SKM-1 (cell line): ENCODE results near the gene PSPC1.

Experiments used
- DNase-seq: peaks from one replicate; lab custom pipeline; 2025; ENCODE audit not compliant: unreplicated experiment; lab: John Stamatoyannopoulos, UW

The PSPC1 gene

DNA sequence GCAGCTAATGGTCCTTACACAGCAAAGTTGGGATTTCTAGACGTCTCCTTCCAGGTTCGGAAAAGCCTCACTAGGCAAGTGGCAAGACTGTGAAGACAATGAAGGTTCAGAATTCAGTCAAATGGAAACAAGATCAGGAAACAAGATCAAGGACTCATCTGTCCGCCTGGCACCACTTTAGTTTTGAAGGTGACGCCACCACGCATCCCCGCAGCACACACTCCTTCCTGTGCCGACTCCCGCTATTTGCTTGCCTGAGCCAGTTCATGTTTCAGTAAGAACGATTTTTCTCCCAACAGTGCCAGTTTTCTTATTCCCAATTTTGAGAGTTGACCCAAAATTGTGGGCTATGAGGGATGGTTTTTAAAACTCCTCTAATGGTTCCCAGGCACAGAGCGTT is 107.8 kb downstream of the PSPC1 start:
- no peak for DNase-seq

DNA sequence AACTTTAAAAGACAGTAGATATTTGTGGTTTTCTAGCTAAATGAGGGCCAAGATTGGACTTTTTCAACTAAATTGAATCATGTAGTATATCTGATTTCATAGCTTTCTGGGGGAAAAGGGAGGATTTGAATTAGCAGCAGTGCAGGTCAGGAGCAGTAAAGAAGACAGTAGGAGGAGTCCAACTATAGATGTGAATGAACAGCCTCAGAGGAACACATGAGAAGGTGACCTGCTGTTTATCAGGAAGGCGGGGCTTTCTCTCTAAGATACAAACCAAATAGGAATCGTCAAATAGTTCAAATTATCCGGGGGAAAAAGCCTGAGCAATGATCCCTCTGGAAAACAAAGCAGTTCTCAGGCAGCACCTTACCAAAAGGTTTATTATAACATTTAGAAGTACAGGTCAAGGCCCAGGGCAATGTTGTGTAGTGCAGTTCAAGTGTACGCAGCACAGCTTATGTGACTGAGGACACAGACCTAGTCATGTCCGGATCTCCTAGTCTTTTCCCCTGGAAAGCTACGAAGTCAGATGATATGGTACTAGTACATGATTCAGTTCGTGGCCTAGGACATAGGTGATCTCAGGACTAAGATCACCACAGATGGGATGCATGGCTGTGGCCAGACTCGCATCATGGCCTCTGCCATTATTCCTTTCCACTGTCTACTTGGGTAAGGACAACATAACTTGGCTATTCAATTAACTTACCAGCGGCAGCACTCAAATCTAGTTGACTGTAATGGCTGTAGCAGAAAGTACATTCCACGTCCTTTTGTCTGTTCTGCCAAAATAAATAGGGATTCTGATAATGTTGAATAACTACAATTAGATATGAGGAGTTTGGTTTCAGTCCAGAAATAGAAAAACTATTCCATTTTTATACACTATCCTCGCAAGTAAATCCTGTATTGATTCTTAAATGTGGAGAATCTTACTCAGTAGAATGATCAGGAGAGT is 109.0 kb downstream of the PSPC1 start:
- DNase-seq, result no peak

DNA sequence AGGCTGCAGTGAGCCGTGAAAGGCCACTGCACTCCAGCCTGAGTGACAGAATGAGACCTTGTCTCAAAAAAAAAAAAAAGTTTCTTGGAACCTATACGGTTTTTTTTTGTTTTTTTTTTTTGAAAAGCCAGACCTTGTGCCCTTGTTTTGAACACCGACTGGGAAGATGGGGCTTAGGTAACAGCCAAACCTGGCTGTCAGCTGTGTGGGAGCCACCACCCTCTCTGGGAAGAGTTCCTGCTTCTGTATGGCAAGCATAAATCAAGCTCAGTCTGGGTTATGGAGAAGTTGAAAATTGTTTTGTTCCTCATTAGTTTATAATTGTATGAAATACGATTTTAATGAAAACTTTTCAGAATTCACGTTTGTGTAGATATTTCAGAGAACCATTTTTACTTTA is 109.8 kb downstream of the PSPC1 start:
- DNase-seq, result no peak

DNA sequence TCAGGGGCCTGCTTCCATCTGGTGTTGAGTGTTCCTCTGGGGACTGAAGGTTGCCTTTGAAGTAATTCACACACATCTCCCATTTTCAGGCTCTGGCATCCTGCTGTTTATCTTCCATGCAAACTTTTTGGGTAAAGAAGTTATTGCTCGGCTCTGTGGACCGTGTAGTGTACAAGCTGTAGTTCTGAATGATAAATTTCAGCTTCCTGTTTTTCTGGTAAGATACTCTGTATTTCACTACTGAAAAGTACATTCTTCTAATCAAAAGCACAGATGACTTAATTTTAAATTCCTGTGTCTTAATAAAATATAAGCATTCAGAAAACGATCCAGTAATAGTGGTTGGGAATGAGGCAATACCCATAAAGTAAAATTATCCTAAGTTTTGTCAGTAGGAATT is 112.6 kb downstream of the PSPC1 start:
- DNase-seq, result no peak

DNA sequence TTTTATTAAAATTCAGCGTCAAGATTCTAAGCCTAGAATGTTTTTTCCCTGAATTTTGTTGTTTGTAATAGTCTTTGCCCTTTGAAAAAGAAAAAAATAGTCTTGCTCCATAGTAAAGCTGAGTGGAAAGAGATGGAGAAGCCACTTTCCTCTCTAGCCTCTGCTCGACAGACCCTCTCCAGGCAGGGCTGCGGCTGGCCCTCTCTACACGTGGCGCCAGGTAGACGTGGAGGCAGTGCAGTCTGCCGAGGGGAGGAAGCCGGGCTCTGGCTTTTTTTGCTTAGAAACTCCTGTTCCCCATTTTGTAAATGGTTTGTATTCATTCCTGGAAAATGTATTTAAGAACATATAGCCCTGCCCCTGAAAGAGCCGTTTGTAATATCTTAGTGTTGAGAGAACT is 114.0 kb downstream of the PSPC1 start:
- DNase-seq, result no peak

DNA sequence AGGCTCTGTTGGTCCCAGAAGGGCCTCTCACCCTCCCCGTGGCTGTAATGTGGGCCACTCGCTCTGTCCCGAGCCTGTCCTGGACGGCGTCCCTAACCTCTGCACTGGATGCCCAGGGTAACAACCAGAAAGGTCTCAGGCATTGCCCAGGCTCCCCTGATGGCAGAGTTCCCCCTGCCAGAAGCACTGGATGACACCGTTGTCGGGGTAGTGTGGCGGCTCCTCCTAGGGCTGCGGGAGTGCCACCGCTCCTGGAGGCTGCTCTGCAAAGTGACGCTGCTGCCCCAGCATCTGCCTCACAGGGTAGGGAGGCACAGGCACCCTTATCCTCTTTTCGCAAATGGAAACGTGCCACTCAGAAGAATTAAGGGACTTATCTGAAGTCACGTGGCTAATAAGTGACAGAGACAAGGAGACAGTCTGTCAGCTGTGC is 117.3 kb downstream of the PSPC1 start:
- DNase-seq, result no peak

DNA sequence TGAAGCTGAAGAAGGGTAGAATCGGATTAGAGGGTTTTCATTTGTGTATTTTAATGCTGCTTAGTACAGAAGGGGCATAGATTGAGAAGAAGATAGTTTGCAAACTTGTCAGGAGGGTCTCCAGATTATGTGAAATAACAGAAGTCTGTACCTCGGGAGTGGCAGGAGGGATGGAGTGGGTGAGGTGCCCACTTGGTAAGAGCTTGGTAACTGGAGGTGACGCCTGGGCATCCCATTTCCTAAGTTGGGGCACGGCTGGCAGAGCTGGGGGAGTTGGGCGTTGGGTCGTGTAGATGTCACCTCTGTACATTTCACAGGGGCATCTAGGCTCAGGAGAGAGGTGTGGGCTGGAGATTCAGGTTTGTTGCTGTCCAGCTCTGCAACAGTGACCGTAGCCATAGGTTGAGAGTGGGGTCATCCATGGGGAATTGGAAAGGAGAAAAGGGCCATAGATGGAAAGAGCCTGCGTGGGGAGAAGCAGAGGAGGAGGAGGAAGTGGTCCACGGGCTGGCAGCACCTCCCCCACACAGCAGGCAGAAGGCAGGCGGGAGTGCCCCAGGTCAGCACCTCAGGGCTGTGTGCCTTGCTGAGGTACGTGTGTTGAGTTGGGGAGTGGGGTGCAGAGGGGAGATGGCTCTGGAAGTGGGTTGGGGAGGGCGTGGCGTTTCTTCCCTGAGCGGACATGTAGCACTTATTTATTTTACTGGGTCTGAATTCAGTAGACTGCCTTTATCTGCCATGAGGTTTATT is 118.1 kb downstream of the PSPC1 start:
- DNase-seq, result no peak

DNA sequence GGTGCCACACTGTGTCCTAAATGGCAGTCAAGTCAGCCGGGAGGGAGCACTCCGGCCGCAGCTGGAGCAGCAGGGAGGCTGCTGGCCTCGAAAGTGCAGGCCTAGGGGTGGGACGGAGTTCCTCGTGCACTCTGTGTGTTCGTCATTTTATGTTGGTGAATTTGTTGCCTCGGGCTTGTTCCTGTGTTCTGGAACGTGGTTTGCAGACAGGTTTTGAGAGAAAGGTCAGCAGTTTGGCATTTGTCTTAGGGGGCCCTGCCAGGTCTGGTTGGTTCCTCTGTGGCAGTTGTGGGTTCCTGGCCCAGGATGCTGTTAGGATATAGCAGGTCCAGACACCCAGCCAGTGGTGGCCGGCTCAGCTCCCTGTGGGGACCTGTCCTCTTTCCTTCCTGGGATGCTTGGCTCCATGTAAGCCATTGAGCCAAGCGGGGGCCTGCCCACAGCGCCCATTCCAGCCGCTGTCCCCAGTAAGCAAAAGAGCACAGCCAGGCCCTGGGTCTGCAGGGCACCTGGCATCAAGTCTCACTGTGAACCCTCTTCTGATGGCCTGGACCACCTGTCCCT is 119.2 kb downstream of the PSPC1 start:
- no peak for DNase-seq

DNA sequence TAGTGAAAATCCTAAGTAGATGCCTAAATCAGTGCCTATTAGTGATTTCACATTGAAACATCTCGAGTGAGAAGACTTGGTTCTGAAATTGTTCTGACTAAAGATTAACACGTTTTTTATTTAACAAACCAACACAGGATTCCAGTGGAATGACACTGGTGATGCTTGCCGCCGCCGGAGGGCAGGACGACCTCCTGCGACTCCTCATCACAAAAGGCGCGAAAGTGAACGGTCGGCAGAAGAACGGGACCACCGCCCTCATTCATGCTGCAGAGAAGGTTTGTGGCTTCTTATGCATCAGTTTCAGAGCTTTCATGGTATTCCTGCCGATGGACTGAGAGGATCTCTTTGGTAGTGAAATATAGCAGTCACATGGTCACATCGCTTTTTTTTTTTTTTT is 121.2 kb downstream of the PSPC1 start:
- no peak for DNase-seq

DNA sequence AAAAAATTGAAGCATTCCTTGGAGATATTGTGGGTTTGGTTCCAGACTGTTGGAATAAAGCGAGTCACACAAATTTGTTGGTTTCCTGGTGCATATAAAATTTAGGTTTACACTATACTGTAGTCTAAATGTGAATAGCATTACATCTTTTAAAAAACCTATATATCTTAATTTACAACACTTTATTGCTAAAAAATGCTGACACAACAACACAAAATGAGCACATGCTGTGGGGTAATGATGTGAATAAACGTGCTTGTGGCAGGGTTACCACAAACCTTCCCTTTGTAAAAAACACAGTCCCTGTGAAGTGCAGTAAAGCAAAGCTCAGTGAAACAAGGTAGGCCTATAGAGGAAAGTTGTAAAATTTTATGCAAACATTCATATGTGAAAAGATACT is 121.6 kb downstream of the PSPC1 start:
- DNase-seq, result no peak

DNA sequence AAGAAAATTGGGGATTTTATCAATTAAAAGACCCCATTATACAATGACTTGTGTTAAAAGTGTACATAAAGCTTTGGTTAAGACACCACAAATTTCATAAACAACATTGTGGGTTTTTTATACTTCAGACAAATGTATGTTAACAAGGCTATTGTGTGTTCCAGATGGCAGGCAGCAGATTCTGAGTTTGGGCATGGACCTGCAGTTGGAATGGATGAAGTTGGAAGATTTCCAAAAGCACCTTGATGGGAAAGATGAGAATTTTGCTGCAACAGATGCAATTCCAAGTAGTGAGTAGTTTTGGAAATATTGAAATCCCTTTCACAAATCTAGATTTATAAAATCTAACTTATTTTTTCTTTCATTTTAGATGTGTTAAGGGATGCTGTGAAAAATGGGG is 123.9 kb downstream of the PSPC1 start:
- DNase-seq, result no peak

DNA sequence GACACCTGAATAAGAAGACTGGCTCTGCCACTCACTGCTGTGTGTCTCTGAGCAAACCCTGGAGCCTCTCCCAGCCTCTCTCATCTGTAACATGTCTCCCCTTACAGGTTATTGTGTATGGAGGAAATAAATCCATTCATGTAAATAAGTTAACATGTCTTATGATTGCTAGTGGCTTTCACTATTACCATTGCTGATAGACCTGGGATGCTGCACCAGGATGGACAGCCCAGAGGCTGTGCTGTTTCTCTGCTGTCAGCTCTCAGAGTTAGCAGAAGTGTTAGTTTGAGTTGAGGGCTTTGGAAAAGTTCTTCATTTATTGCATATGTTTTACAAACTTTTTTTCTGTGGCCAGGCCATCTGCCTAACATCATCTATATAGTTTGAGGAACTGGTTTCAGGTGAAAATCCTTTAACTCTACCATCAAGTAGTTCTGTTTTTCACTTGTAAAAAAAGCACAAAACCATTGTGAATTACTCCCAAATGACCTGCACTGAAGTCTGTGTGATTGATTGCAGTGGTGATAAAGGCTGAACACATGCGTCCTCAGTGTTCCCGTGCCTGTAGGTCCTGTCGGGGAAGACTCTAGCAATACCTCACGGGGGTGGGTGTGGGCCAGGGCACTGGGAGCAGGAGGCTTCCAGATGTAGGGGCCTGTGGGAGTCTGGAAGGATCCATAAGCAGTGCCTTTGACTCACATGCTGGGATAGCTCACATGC is 124.7 kb downstream of the PSPC1 start:
- DNase-seq, result no peak
